Activated CD4-positive, alpha-beta T cell treated with anti-CD3 and anti-CD28 coated beads, Interleukin-2, amount 50 U/mL, for 4 hours (primary cell): ENCODE measurements around the gene TRAF3.
"Not testable (repeated sequence)": the region's sequence is repeated elsewhere in the genome, so short reads cannot be mapped to it uniquely, and the experiment has no call there.

ENCODE experiments used
- DNase-seq, 2 experiments: peaks; one replicate each; pipeline ENCODE4 v3.0.0-alpha.2; 2020

The TRAF3 gene

DNA sequence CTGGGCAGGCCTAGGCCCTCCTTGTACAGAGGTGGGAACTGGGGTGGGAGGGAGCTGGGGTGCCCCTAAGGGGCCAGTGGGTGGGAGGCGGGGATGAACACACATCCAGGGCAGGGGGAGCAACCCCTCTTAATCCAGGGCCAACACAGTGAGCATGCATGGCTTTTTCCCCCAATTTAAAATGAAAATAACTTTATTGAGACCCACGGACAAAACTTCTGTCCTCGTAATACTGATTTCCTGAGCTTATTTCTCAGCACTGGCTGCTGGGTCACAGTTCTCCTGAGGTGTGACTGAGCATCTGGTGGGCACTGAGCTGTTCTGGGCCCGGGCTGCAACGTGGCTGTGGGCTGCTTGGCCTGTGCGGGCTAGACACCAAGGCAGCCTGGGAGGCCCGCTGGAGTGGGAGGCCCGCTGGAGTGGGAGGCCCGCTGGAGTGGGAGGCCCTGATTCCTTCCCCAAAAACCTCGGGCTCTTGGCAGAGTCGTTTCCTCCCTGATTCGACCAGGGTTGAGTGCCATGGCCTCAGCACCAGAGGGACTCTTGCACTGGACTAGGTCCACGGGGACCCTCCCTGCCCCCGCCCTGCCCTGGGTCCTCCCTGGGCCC is 24.9 kb upstream of the TRAF3 start:
- no peak for DNase-seq

DNA sequence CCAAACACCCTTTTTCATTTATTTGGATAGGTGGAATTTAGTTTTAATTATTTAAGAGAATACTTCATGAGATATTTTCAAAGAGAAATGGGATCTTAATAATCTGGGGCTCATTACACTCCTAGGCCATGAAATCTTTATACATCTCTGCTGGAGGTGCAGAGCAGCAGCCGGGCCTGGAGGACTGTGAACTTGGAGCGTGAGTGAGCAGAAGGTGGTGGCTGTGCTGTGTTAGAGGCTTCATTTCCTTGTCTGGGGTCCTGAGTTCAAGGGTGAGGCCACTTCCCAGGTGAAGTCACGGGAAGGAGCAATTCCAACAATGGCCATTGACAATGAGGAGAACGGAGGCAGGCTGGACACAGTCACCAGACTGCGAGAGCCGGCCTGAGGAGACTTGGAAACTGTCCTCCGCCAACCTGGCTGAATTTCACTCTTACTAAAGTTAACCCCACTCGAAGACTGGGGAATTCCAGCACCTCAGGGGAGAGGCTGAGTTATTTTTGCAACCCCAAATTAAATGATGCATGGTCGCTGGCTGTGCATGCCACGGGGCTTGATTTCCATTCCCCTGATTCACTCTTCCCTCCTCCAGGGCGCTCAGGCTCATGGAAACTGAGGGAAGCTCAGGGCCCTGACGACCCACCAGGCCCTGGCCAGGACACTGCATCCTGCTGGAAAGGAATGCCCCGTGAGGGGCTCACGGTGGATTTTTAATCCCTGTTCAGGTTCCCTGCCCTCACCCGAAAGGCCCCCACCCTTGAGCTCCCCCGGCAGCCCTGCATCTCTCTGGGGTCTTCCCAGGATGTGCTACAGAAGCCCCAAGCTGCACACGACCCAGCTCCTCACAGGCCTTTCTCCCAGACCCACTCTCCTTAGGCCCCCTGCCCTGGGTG is 22.6 kb upstream of the TRAF3 start:
- DNase-seq, result no peak

DNA sequence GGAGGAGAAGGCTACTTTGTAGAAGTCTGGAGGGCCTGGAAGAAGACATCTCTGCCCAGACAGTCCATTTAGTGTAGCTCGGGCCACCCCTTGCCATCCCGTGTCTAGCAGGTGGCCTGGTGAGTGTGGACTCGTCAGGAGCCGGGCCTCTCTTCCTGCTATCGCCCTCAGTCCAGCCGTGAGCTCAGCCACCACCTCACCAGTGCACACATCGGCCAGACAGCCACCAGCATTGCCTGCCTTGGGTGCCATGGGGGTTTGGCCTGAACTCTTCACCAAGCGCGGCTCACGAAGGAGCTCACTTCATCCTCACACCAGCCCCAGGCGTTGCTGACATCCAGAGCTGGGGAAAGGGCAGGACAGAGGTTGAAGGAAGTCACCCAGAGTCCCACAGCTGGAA is 19.6 kb upstream of the TRAF3 start:
- DNase-seq, result no peak

DNA sequence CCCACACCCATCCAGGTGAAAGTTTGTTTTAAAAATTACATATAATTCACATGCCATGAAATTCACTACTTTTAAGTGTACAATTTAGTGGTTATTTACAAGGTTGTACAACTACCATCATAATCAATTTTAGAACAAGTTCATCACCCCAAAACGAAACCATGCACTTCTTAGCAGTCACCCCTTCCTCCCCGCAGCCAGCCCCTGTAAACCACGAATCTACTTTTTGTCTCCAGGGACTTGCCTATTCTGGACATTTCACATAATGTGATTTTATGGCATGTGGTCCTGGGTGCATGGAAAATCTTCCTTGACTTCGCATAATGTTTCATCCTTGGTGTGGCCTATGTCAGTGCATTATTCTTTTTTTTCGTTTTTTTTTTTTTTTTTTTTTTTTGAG is 19.2 kb upstream of the TRAF3 start:
- DNase-seq, result no peak

DNA sequence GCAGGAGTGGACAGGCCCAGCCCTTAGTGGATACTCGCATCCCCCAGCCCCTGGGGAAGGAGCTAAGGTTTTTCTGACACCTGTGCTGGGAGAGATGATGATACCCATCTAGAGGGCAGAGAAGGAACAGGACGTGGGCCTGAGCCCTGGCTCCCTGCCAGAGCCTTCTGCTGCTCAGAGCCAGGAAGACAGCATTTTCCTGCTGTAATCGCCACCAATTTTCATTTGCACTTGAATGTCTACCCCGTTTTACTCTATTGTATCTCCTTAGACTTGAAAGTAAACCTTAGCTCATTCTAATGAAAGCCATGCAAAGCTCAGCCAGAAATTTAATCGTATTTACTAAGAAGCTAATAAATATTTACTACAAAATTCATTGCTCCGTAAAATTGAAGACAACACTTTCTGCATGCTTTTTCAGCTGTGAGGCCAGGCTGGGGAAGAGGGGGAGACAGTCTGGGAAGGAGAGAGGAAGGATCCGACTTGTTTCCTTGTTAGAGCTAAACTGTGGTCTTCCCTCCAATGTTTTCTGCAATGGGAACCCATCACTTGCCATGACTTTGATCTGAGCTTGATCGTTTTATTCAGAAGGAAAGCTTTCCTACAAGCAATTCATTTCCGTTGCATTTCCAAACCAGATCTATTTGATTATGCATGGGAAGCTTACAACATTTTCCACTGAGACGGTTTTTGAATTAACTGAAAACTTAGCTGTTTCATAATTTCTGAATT is 17.6 kb upstream of the TRAF3 start:
- no peak for DNase-seq

DNA sequence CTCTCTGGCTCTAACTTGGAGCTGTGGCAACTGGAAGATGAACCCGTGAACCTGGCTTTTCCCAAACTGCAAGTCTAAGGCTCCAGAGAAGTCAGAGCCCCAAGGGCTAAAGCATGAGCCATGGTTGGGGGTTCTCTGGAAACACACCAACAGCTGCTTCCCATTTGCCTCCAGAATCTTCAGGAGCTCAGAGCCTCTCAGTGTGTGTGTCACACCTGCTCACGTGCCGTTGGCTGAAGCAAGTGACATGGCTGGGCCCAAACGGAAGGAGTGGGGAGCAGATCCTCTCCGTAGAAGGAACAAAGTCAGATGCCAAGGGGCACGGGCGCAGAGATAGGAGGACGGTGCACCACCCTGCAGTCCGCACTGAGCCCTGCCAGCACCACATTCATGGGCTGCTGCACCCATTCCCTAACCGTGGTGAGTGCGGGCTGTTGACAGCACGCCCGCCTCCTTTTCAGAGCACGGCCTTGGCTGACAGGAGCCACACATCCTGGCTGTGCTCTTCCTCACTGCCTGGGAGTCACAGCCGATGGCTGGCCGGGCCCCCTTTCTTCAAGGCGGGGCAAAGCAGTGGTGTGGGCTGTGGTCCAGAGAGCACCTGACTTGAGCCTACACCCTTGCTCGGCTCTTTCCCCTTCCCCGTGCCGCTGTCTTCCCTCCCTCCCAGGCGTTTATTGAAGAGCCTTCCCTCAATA is 16.6 kb upstream of the TRAF3 start:
- DNase-seq, result no peak

DNA sequence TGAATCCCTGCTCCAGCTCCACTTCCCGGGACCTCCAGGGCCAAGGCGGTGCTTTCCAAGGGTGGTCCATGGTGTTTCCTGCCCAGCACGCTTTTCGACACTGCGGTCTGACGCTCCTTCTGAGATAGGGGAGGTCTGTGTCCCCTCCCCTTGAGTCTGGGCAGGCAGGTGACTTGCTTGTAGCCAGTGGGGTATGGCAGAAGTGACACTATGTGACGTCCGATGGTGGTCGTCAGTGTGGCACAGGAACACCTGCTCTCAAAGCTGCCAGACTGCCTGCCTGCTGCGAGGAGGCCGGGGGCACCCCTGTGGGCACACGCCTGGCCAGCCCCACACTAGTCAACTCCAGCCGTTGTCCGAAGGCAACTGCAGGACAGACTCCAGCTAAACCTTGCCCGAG is 16.0 kb upstream of the TRAF3 start:
- no peak for DNase-seq

DNA sequence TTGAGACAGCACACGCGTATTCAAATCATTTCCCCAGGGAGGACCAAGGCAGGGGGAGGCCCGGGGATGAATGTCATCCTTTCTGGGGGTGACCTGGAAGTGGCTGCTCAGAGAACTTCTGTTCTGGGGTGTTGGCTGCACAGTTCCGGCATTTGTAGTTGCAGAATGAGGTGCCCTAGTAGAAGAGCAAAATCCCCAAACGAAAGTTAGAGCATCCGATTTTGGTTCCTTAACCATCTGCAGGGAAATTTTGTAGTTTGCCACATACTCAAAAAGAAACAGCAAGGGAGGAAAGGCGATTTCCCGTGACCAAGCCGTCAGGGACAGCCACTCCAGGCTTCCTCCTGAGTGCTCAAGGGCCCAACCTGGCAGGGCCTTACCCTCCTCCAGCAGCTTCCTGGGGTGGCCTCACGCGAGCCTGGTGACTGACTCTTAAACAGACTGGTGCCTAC is 13.0 kb upstream of the TRAF3 start:
- DNase-seq, result no peak

DNA sequence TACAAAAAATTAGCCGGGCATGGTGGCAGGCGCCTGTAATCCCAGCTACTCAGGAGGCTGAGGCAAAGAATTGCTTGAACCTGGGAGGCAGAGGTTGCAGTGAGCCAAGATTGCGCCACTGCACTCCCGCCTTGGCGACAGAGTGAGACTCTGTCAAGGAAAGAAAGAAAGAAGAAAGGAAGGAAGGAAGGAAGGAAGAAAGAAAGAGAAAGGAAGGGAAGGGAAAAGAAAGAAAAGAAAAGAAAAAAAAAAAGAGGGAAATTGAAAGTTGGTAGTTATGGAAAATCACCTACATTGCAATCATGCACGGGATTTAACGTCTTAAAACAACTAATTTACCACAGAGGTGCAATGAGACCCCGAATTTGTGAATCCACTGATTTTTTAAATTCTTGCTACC is 11.5 kb upstream of the TRAF3 start:
- DNase-seq, result not testable (repeated sequence)

DNA sequence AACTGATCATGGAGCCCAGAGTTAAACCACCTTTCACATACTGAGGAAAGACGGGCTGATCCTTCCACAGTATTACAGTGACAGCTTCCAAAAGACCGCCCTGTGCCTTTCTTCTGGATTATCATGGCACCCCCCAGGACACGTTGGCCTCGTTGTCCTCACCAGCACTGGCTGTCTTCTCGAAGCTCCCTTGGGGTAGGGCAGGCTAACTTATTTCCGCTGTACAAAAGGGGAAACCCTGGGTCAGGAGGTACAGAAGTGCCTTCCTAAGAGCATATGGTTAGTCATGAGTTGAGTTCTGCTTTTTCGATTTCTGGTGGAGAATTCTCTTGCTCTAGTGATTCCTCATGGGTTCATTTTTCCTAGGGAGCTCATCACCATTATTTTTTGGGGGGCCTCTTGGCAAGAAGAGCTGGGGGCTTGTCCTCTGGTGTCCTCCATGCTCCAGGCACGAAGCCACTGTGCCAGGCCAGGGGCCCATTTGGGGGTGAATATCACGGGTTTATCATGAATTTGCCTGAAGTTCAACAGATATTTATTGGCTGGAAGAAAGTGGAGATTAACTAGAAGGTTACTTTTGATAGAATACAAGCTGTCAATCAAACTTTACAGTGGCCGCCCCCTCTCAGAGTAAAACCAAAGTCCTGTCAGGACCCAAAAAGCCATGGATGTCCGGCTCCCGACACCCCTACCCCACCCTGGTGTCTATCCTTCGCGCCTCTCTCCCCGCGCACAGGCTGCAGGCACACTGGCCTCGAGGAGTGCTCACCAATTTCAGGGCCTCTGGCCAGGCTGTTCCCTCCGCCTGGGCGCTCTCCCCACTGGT is 8.8 kb upstream of the TRAF3 start:
- no peak for DNase-seq

DNA sequence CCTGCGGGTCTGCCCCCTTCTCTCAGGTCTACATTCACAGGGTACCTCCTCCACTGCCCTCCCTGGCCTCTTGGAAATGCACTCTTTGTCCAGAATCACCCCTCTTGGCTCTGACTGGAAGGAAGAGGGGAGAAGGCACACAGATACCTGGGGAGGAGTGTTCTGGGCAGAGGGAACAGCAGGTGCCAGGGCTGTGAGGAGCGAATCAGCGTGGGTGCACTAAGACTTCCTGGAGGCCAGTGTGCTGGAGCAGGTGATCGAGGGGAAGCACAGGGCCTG is 8.3 kb upstream of the TRAF3 start:
- DNase-seq, result no peak

DNA sequence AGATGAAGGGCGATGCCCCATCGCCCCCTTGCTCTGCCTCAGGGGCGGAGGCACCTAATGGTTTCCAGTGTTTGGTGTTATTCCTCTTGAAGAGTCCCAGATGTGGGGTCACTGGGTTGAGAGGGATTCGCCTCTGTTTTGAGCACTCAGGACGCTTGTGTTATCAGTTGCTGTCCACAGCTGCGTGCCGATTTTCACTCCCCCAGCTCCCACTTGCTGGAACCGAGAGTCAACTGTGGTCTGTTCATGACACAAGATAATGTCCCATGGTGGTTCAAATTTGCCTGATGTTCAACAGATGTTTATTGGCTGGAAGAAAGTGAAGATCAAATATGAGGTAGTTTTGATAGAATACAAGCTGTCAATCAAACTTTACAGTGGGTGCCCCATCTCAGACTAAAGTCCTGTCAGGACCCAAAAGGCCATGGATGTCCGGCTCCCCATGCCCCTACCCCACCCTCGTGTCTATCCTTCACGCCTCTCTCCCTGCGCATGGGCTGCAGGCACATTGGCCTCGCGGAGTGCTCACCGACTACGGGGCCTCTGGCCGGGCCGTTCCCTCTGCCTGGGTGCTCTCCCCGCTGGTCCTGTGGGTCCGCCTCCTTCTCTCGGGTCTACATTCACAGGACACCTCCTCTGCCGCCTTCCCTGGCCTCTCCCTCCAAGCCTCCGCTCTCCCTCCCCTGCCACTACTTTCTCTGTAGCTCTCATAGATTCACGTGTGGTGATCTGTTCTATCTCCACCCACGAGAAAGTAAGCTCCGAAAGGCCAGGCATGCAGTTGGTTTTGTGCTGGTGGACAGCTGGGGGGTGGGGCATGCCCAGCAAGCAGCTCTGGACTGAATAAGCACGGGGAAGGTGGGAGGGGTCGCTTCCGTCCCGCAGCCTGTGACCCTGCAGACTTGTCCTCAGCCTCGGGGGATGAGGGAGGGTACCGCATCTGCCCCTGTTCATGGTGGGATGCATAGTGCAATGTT is 6.8 kb upstream of the TRAF3 start:
- no peak for DNase-seq

DNA sequence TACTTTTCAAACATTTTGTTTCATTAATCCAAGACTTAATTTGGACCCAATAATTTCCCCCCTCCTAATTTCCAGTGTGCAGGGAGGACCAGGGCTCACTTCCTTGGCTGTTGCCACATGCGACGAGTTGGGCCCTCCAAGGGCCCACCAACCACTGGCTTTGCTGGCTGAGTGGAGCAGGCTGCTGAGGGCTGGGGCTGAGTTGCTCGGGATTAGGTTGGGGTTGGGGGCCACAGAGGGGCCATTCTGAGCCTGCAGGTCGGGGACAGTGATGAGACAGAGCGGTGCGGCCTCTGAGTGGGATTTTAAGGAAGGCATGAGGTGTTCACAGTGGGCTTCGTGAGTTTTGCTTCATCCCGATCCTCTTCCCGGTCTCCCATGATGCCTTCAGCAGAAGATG is 6.1 kb upstream of the TRAF3 start:
- no peak for DNase-seq

DNA sequence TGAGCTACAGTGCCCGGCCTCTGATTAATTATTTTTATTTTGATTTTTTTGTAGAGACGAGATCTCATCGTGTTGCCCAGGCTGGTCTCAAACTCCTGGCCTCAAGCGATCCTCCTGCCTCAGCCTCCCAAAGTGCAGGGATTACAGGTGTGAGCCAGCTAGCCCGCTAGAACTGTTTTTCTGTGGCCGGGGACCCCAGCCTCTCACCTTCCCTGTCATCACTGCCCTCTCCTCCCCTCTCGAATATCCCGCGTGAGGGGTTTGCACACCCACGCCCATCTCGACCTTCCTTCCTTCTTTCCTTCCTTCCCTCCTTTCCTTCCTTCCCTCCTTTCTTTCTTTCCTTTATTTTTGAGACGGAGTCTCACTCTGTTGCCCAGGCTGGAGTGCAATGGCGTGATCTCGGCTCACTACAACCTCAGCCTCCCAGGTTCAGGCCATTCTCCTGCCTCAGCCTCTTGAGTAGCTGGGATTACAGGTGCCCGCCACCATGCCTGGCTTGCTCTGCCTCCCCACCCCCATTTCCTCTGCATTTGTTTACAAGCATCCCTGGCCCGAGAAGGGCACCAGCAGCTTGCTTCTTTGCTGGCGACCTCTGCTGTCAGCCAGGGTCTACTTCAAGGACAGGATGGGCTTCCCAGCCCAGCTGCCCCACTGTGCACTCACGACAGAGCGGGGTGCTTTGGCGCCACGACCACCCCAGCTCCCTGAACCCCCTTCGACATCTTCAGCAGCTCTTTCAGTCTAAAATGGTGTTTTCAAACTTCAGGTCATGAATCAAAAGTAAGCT is 4.3 kb upstream of the TRAF3 start:
- DNase-seq, result no peak

DNA sequence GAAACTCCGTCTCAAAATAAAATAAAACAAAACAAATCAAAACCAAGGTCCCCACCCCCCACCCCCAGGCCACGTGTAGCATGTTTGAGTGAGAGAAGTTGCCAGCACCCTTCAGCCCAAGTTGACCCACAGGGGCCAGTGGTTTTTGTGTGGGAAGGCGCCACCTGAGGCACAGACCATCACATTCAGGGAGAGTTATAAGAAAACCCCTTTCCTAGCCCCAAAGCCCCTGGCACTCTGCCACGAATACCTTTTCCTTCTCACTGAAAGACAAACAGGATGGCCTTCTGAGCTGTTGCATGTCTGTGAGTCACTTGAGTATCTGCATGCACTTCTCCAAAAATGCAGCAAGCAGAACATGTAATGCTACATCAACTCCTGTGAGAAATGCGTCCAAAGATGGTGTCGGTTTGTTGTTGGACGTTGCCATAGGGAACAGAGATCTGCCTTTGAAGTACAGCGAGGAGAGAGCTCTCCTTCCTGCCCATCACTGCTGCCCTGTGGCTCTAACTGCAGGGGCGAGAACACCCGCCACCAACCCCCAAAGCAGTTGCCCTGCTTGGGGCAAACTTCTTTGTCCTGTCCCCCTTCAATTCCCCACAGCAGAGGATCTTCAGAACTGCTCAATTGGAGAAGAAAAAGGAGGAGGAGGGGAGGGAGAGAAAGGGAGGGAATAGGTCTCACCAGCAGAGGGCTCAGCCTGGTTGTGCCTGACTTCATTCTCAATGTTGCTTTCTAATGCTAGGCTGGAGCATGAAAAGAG is 2.7 kb upstream of the TRAF3 start:
- DNase-seq, result peak; percentile 47 to 49

DNA sequence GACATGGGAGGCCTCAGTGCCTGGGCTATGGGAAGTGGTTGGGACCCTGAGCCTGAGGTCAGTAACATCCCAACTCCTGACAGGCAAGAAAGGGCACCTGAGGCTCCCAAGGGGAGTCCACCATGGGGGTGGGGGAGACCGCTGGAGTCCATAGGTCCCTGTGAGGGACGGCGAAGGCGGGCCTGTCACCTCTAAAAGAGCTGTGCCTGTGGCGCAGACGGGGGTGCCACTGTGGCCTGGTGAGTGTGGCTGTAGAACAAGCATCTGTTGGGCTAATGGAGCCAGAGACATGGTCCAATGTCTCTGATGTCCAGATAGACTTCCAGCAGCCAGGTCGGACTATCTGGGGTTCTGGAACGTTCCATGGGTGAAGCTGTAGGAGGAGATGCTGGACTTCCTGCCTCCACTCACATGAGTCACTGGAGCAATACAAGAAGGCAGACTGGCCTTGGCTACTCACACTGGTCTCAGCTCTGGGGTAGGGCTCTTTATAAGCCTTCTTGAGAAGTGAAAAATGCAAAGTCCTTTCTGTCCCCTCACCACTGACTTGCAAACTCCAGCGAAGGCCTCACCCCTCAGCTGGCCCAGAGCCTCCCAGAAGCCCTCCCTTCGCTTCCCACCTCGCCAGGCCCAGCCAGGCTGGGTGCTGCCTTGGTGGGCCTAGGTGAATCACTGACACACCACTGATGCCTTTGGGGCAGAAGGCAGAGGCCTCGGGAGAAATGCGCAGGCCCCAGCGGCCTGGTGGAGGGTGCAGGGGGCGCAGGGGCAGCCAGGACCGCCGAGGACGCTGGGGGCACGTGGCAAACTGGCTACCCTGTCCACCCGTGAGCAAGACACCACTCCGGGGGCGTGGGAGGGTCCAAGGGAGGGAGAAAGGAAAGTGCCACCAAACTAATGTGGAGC is 1.1 kb upstream of the TRAF3 start:
- peak in 1 of 2 experiments; percentile 18 for DNase-seq

DNA sequence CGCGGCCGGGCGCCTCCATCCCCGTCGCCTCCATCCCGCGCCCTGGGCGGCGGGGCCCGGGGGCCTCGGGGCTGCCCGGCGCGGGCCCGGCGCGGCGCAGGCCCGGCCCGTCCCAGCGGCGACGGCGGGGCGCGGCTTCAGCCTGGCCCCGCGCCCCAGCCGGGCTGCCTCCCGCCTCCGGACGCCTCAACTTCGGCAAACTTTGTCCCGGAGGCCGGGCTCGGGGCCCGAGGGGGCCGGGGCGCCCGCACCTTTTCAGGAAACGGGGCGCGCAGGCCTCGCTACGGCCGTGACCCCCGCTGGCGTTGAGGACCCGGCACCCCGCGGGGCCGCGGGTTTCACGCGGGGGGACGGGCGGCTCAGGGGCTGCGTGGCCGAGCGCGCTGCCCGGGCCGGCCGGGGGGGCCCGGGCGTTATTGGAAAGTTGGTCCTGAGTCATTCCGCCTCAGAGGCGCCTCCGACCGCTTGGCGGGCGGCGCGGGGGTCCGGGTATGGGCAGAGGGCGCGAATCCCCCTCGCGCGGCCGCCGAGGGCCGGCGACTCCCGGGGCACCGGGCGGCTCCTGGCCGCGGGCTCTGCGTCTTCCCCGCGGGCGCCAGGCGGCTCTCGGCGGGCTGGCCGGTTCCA is 575 bp downstream of the TRAF3 start:
- DNase-seq, result no peak
